Kidney (tissue), 14 donors: ENCODE results near the gene LAMC1. TPM values are rescaled to one million over a fixed set of nuclear protein-coding genes. Genes with fewer than 3 reads are reported as not detected.

Source experiments
- DNase-seq, 5 donors: peaks; one replicate each; pipeline ENCODE4 v3.0.0-alpha.2; 2013 to 2020
- FAIRE-seq: peaks from 2 replicates; lab custom pipeline; 2012; peaks lifted over from hg19 to GRCh38; lab: Jason Lieb, UNC
- H3K27ac ChIP-seq, 2 donors: one replicate each; pipeline ENCODE4 v1.7.0; 2013; ENCODE audit warnings: low read depth in 2 of 2, low read length in 2 of 2, inconsistent platforms in 1 of 2
- H3K27me3 ChIP-seq: one replicate; pipeline ENCODE4 v1.7.1; 2013; ENCODE audit warnings: low read length, inconsistent platforms; ENCODE audit not compliant: control insufficient read depth, insufficient read depth
- H3K36me3 ChIP-seq, 3 donors: one replicate each; pipeline versions ENCODE4 v1.7.0 to v1.7.1; 2013; ENCODE audit warnings: low read length in 3 of 3, control low read depth in 1 of 3, inconsistent platforms in 1 of 3; ENCODE audit not compliant: insufficient read depth in 3 of 3, control insufficient read depth in 2 of 3
- H3K4me1 ChIP-seq, 3 donors: one replicate each; pipeline versions ENCODE4 v1.7.0 to v1.7.1; 2013; ENCODE audit warnings: low read length in 3 of 3, inconsistent platforms in 1 of 3, low read depth in 1 of 3; ENCODE audit not compliant: control insufficient read depth in 2 of 3, insufficient read depth in 2 of 3
- H3K4me3 ChIP-seq, 3 donors: one replicate each; pipeline versions ENCODE4 v1.7.0 to v1.8.1; 2013; ENCODE audit warnings: low read length in 3 of 3, control low read depth in 1 of 3, inconsistent platforms in 1 of 3
- H3K9ac ChIP-seq, 3 donors: one replicate each; pipeline versions ENCODE4 v1.7.0 to v1.7.1; 2013; ENCODE audit warnings: low read length in 3 of 3, control low read depth in 1 of 3, inconsistent platforms in 1 of 3
- H3K9me3 ChIP-seq, 3 donors: one replicate each; pipeline versions ENCODE4 v1.7.0 to v1.7.1; 2013; ENCODE audit warnings: low read length in 3 of 3, control low read depth in 1 of 3, inconsistent platforms in 1 of 3; ENCODE audit not compliant: control insufficient read depth in 2 of 3, insufficient read depth in 1 of 3
- CTCF ChIP-seq: IDR thresholded peaks from 3 replicates; pipeline ENCODE4 v1.5.1; 2012; ENCODE audit warnings: mild to moderate bottlenecking, moderate library complexity, borderline replicate concordance; ENCODE audit not compliant: insufficient read depth; ENCODE audit errors: extremely low read depth
- intact Hi-C: fragments of 100-400 bp; cut with DNase I; formaldehyde crosslinking; loops from one replicate; pipeline ENCODE4 v1.11.1; 2022
- polyA plus RNA-seq: library from polyadenylated mRNA; stranded (reverse); fragments of 350-450 nt; fragmentation: Illumina TruSeq; extraction: RNeasy Lipid Tissue Mini Kit (QIAGEN cat#74804); gene quantifications from one replicate; pipeline ENCODE4 v1.2.3, GENCODE V29; 2014; ENCODE audit warnings: low read depth, low replicate concordance; ENCODE audit not compliant: insufficient read depth
- total RNA-seq: library from RNA; stranded (reverse); fragmentation: NEBNext Ultra II Directional; extraction: Animal tissue kit (Norgen Biotek cat#: 25700); gene quantifications from one replicate; pipeline ENCODE4 v1.2.1, GENCODE V29; 2021
- donor health status: control.
- donor health status: control.
- donor health status: control.
- donor health status: control.
- donor health status: control.
- donor health status: DM: yes; HTN: yes; CAD: no.
- donor health status: Normal renal cell carcinoma (clear cell type).

The LAMC1 gene
- total and polyA plus RNA-seq, 2 donors from 2014 or later, result 21.1 to 140 TPM

GRCh38 chr1:183032122-183032921 is 9.1 kb downstream of the LAMC1 start:
- no peak overlapping the region for H3K9ac ChIP-seq
- TF ChIP-seq CTCF, result no peak
- peaks cover 0 to 3% (median 2%) of the 10 kb centered on the region in 3 donors for H3K4me1 ChIP-seq

GRCh38 chr1:183033205-183033604 is 10.0 kb downstream of the LAMC1 start:
- Histone ChIP-seq H3K36me3 (no peaks in the 10 kb centered on the region), H3K27me3 (no peaks in the 10 kb centered on the region), H3K9ac (no peak overlapping the region), H3K9me3 (no peaks in the 10 kb centered on the region), H3K4me1 (peaks cover 0 to 3% (median 0%) of the 10 kb centered on the region in 3 donors), H3K27ac (no peak overlapping the region), H3K4me3 (no peak overlapping the region)
- FAIRE-seq (no peak), DNase-seq (no peak)
- no peak for TF ChIP-seq CTCF
- intact Hi-C loops, result no loop called here

More at GRCh38 chr1:183032122-183032921, 9.1 kb downstream of the LAMC1 start:
- Histone ChIP-seq H3K9me3 (no peaks in the 10 kb centered on the region), H3K4me3 (no peak overlapping the region), H3K27me3 (no peaks in the 10 kb centered on the region), H3K36me3 (no peaks in the 10 kb centered on the region), H3K27ac (no peak overlapping the region)
- intact Hi-C loops, result no loop called here
- DNase-seq (no peak), FAIRE-seq (no peak)

- no peak for FAIRE-seq
- Histone ChIP-seq H3K4me1 (no peaks in the 10 kb centered on the region), H3K9me3 (no peaks in the 10 kb centered on the region), H3K9ac (no peak overlapping the region), H3K27ac (no peak overlapping the region), H3K27me3 (no peaks in the 10 kb centered on the region), H3K4me3 (no peak overlapping the region), H3K36me3 (no peaks in the 10 kb centered on the region)
- no peak for TF ChIP-seq CTCF
- intact Hi-C loops, result no loop called here
- no peak for DNase-seq
Measured at GRCh38 chr1:183034682-183035081, 11.5 kb downstream of the LAMC1 start.
